ENCODE data around the gene PPP1R3C. TPM values are rescaled to one million over a fixed set of nuclear protein-coding genes. Genes with fewer than 3 reads are reported as not detected.

PPP1R3C gene
- polyA plus RNA-seq, 1 donor from 2014 or later: 0.51 TPM

DNA sequence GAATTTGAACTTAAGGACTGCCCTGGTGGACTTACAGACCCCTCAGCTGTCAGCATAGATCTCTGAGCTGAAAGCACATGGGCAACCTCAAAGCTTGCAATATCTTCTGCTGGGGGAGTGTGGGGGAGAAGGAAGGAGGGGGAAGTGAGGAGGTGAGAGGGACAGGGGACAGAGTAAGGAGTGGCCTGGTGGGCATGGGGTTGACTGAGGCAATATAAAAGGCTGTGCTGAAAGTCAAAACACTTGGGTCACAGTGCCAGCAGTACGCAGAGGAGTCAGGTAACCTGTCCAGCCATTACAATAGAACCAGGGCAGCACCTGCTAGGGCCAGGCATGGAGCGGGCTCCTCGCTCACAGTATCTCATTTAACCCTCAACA lies 43.2 kb downstream of the PPP1R3C start:
- Histone ChIP-seq H3K9me2 (ENCODE audit: insufficient read depth, low read length) (no peaks in the 10 kb centered on the region), H3K9me3 (ENCODE audit: low read length) (no peaks in the 10 kb centered on the region), H2AFZ (ENCODE audit: low read depth, low read length) (no peak overlapping the region), H3F3A (ENCODE audit: insufficient read depth, low read length, poor library complexity, severe bottlenecking) (no peaks in the 10 kb centered on the region), H4K20me1 (ENCODE audit: insufficient read depth) (no peaks in the 10 kb centered on the region), H3K9ac (ENCODE audit: low read length) (no peak overlapping the region), H3K27ac (ENCODE audit: low read length) (no peak overlapping the region), H3K36me3 (ENCODE audit: insufficient read depth, low read length) (no peaks in the 10 kb centered on the region), H3K27me3 (ENCODE audit: insufficient read depth, low read depth, low read length) (no peaks in the 10 kb centered on the region), H3K4me3 (ENCODE audit: low read length) (no peak overlapping the region), H3K4me2 (ENCODE audit: low read length) (no peak overlapping the region), H3K79me2 (replicated peaks; ENCODE audit: insufficient read depth, low read length) (no peaks in the 10 kb centered on the region)
- TF ChIP-seq EZH2 (IDR thresholded peaks at IDR 0.05; ENCODE audit: borderline replicate concordance, insufficient read depth, low read length, poor library complexity, severe bottlenecking) (no peak), RAD21 (conservative IDR thresholded peaks at IDR 0.05) (no peak), MXI1 (conservative IDR thresholded peaks at IDR 0.05; ENCODE audit: poor library complexity, severe bottlenecking) (no peak), EP300 (conservative IDR thresholded peaks at IDR 0.05; ENCODE audit: poor library complexity, severe bottlenecking) (no peak), POLR2AphosphoS5 (IDR thresholded peaks at IDR 0.05) (no peak), TAF1 (IDR thresholded peaks at IDR 0.05; ENCODE audit: low read depth) (no peak), SMC3 (conservative IDR thresholded peaks at IDR 0.05; ENCODE audit: poor library complexity) (no peak)
- TF ChIP-seq, protein P1, sequence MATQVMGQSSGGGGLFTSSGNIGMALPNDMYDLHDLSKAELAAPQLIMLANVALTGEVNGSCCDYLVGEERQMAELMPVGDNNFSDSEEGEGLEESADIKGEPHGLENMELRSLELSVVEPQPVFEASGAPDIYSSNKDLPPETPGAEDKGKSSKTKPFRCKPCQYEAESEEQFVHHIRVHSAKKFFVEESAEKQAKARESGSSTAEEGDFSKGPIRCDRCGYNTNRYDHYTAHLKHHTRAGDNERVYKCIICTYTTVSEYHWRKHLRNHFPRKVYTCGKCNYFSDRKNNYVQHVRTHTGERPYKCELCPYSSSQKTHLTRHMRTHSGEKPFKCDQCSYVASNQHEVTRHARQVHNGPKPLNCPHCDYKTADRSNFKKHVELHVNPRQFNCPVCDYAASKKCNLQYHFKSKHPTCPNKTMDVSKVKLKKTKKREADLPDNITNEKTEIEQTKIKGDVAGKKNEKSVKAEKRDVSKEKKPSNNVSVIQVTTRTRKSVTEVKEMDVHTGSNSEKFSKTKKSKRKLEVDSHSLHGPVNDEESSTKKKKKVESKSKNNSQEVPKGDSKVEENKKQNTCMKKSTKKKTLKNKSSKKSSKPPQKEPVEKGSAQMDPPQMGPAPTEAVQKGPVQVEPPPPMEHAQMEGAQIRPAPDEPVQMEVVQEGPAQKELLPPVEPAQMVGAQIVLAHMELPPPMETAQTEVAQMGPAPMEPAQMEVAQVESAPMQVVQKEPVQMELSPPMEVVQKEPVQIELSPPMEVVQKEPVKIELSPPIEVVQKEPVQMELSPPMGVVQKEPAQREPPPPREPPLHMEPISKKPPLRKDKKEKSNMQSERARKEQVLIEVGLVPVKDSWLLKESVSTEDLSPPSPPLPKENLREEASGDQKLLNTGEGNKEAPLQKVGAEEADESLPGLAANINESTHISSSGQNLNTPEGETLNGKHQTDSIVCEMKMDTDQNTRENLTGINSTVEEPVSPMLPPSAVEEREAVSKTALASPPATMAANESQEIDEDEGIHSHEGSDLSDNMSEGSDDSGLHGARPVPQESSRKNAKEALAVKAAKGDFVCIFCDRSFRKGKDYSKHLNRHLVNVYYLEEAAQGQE (IDR thresholded peaks at IDR 0.05; ENCODE audit: borderline replicate concordance): no peak
- TF ChIP-seq, protein P2, sequence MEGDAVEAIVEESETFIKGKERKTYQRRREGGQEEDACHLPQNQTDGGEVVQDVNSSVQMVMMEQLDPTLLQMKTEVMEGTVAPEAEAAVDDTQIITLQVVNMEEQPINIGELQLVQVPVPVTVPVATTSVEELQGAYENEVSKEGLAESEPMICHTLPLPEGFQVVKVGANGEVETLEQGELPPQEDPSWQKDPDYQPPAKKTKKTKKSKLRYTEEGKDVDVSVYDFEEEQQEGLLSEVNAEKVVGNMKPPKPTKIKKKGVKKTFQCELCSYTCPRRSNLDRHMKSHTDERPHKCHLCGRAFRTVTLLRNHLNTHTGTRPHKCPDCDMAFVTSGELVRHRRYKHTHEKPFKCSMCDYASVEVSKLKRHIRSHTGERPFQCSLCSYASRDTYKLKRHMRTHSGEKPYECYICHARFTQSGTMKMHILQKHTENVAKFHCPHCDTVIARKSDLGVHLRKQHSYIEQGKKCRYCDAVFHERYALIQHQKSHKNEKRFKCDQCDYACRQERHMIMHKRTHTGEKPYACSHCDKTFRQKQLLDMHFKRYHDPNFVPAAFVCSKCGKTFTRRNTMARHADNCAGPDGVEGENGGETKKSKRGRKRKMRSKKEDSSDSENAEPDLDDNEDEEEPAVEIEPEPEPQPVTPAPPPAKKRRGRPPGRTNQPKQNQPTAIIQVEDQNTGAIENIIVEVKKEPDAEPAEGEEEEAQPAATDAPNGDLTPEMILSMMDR (IDR thresholded peaks at IDR 0.05; ENCODE audit: poor library complexity, severe bottlenecking): no peak

DNA sequence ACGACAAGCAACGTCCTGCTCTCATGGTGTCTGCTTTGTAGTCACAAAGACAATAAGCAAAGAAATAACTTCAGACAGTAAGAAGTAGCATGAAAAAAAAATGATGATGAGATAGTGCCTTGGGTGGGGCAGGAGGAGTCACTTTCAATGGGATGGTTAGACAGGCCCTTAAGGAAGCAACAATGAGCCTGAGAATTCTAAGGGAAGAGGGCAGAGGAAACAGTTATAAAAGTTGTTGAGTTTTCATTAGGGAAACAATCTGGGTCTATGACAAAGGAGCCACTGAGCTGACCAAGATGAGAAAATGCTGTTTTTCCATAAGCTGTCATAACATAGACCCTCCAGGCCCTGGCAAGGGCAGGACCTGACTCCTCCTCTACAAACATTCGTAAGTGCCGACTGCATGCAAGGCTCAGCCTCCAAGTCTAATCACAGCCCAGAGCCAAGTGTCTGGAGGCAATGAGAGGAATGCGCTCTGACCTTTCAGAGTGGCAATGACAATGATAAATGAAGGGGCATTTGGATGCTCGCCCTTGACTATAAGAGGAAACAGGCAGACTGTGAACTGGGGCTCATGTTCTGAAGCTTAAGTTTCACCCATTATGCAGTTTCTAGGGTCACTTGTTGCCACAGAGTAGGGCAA lies 43.7 kb downstream of the PPP1R3C start:
- no peaks in the 10 kb centered on the region for H3K9me3 ChIP-seq (ENCODE audit: low read length)
- TF ChIP-seq, protein P1 (IDR thresholded peaks at IDR 0.05; ENCODE audit: borderline replicate concordance): no peak
- TF ChIP-seq EZH2 (IDR thresholded peaks at IDR 0.05; ENCODE audit: borderline replicate concordance, insufficient read depth, low read length, poor library complexity, severe bottlenecking) (no peak), RAD21 (conservative IDR thresholded peaks at IDR 0.05) (no peak), EP300 (conservative IDR thresholded peaks at IDR 0.05; ENCODE audit: poor library complexity, severe bottlenecking) (no peak), SMC3 (conservative IDR thresholded peaks at IDR 0.05; ENCODE audit: poor library complexity) (no peak), POLR2AphosphoS5 (IDR thresholded peaks at IDR 0.05) (no peak), MXI1 (conservative IDR thresholded peaks at IDR 0.05; ENCODE audit: poor library complexity, severe bottlenecking) (no peak)
- TF ChIP-seq, protein P2 (IDR thresholded peaks at IDR 0.05; ENCODE audit: poor library complexity, severe bottlenecking): no peak
- no peak overlapping the region for H3K27ac ChIP-seq (ENCODE audit: low read length)
- no peak overlapping the region for H3K4me3 ChIP-seq (ENCODE audit: low read length)
- H3F3A ChIP-seq (ENCODE audit: insufficient read depth, low read length, poor library complexity, severe bottlenecking): no peaks in the 10 kb centered on the region
- H3K9ac ChIP-seq (ENCODE audit: low read length): no peak overlapping the region
- H4K20me1 ChIP-seq (ENCODE audit: insufficient read depth): no peaks in the 10 kb centered on the region
- no peaks in the 10 kb centered on the region for H3K27me3 ChIP-seq (ENCODE audit: insufficient read depth, low read depth, low read length)
- no peak overlapping the region for H2AFZ ChIP-seq (ENCODE audit: low read depth, low read length)
- H3K4me2 ChIP-seq (ENCODE audit: low read length): no peak overlapping the region
- no peaks in the 10 kb centered on the region for H3K9me2 ChIP-seq (ENCODE audit: insufficient read depth, low read length)
- no peaks in the 10 kb centered on the region for H3K36me3 ChIP-seq (ENCODE audit: insufficient read depth, low read length)
- H3K79me2 ChIP-seq (replicated peaks; ENCODE audit: insufficient read depth, low read length): no peaks in the 10 kb centered on the region
